Cardiac muscle cell (in vitro differentiated cells and primary cell): ENCODE results near the gene ZNF385C. TPM values are rescaled to one million over a fixed set of nuclear protein-coding genes. Genes with fewer than 3 reads are reported as not detected.

ENCODE experiments used
- DNase-seq, 2 donors: peaks; one replicate each; pipeline versions ENCODE4 v3.0.0 to v3.0.0-alpha.2; 2010 to 2017; ENCODE audit warnings: low read depth in 1 of 2, low spot score in 1 of 2
- H3K27ac ChIP-seq: fragments of 200-600 bp; sonication (generic); 2 replicates; pipeline ENCODE4 v1.5.1; 2016
- H3K27me3 ChIP-seq: fragments of 200-600 bp; sonication (generic); 2 replicates; pipeline ENCODE4 v1.6.0; 2016; ENCODE audit warnings: control low read depth
- H3K36me3 ChIP-seq: fragments of 200-600 bp; sonication (generic); 2 replicates; pipeline ENCODE4 v1.5.1; 2016; ENCODE audit warnings: control low read depth
- H3K4me1 ChIP-seq: fragments of 200-600 bp; sonication (generic); 2 replicates; pipeline ENCODE4 v1.8.1; 2017; ENCODE audit warnings: low read depth, mild to moderate bottlenecking, mixed run types
- H3K4me3 ChIP-seq: fragments of 200-600 bp; sonication (generic); 2 replicates; pipeline ENCODE4 v1.5.1; 2016; ENCODE audit warnings: mild to moderate bottlenecking
- H3K9me3 ChIP-seq: fragments of 200-600 bp; sonication (generic); 2 replicates; pipeline ENCODE4 v1.5.1; 2017; ENCODE audit warnings: low read depth, mild to moderate bottlenecking, control low read depth
- CTCF ChIP-seq: IDR thresholded peaks from 2 replicates; pipeline ENCODE4 v1.5.1; 2012; ENCODE audit warnings: low read depth, mild to moderate bottlenecking, low read length
- polyA plus RNA-seq: library from polyadenylated mRNA; unstranded; fragments of >200 nt; fragmentation: Nextera tagmentation; extraction: Ambion mirVana; gene quantifications from 2 replicates; pipeline ENCODE4 v1.2.1, GENCODE V29; 2016
- total RNA-seq: library from RNA; depleted of rRNA; stranded (reverse); fragments of >200 nt; gene quantifications from 2 replicates; pipeline ENCODE4 v1.2.3, GENCODE V29; 2016

The ZNF385C gene
- total and polyA plus RNA-seq, 2 experiments from 2014 or later: 2.1 to 3.0 TPM

DNA sequence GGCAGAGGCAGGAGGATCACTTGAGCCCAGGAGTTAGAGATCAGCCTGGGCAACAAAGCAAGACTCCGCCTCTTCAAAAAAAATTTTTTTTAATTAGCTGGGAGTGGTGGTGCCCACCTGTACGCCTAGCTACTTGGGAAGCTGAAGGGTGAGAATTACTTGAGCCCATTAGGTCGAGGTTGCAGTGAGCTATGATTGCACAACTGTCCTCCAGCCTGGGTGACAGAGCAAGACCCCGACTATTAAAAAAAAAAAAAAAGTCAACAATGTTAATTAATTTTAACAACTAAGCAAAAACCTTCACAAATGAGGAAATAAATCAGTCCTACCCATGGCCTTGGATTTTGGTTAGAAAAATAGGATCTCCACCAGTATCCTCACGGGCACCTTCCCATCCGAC is 8.9 kb upstream of the ZNF385C start:
- Histone ChIP-seq H3K36me3 (no peaks in the 10 kb centered on the region), H3K9me3 (no peaks in the 10 kb centered on the region), H3K4me3 (peak overlapping the region; percentile 23), H3K27ac (no peak overlapping the region), H3K27me3 (peaks cover 8% of the 10 kb centered on the region), H3K4me1 (no peaks in the 10 kb centered on the region)
- DNase-seq: no peak
- no peak for TF ChIP-seq CTCF

GRCh38 chr17:42106009-42106408 is 7.7 kb upstream of the ZNF385C start:
- H3K9me3 ChIP-seq: no peaks in the 10 kb centered on the region
- no peak overlapping the region for H3K27ac ChIP-seq
- TF ChIP-seq CTCF: no peak
- H3K4me1 ChIP-seq: no peaks in the 10 kb centered on the region
- H3K27me3 ChIP-seq: peaks cover 8% of the 10 kb centered on the region
- no peaks in the 10 kb centered on the region for H3K36me3 ChIP-seq
- no peak for DNase-seq
- no peak overlapping the region for H3K4me3 ChIP-seq

DNA sequence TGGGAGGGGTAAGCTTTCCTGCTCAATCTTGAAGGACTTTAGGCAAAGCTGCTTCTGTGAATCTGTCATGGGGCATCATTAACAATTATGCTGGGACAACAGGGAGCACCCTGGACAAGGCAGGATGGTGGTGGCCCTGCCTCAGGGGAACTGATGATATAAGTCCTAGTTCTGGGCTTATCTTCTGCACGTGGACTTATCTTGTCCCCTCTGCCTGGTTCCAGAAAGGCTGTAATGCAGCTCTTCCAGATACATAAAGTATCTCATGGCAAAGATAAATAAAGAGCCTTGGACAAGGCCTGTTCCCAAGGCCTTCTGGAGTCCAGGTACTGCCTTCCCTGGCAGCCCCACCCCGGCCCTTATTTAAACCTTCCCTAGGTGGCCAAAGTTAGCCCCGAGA is 6.0 kb upstream of the ZNF385C start:
- no peak overlapping the region for H3K27ac ChIP-seq
- DNase-seq: no peak
- H3K36me3 ChIP-seq: no peaks in the 10 kb centered on the region
- H3K4me3 ChIP-seq: no peak overlapping the region
- peaks cover 8% of the 10 kb centered on the region for H3K27me3 ChIP-seq
- TF ChIP-seq CTCF: no peak
- H3K4me1 ChIP-seq: no peaks in the 10 kb centered on the region
- no peaks in the 10 kb centered on the region for H3K9me3 ChIP-seq

DNA sequence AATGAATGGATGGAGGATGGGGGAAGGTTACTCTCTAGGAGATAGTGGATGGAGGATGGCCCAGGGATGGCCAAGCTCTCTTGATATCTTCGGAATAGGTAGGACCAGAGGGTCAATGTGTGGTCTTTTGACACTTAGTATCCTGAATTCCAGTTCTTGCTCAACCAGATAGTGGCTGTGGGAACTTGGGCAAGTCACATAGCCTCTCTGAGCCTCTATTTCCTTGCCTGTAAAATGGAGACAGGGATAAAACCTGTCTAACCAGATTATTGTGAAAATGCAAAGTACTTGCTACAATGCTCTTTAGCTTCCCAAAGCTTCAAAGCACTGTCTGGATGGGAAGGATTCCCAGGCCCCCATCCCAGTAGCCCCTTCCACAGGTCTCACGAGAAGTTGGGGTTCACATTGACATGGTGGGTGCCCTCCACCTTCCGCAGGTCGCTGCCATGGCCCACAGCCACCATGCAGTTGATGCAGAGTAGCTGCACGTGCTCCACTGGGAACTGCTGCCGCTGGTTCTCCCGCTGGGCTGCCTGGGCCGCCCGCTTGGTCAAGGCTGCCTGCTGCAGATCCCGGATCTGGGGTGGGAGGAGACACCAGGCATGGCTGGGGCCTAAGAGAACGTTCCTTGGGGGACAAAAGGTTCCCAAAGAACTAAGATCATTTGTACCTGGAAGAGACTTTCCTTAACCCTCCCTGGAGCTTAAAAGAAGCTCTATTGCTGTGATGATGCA is 5.1 kb upstream of the ZNF385C start:
- TF ChIP-seq CTCF: no peak

GRCh38 chr17:42101513-42102292 is 3.4 kb upstream of the ZNF385C start:
- no peak overlapping the region for H3K4me3 ChIP-seq
- peak; percentile 96 for TF ChIP-seq CTCF
- H3K27me3 ChIP-seq: peaks cover 22% of the 10 kb centered on the region
- H3K4me1 ChIP-seq: peaks cover 3% of the 10 kb centered on the region
- H3K36me3 ChIP-seq: no peaks in the 10 kb centered on the region
- DNase-seq: peak; percentile 76 to 81
- H3K9me3 ChIP-seq: no peaks in the 10 kb centered on the region
- H3K27ac ChIP-seq: no peak overlapping the region

More for the DNA sequence above, 5.1 kb upstream of the ZNF385C start:
- DNase-seq: no peak
- Histone ChIP-seq H3K27ac (no peak overlapping the region), H3K27me3 (peaks cover 11% of the 10 kb centered on the region), H3K4me1 (no peaks in the 10 kb centered on the region), H3K9me3 (no peaks in the 10 kb centered on the region), H3K36me3 (no peaks in the 10 kb centered on the region), H3K4me3 (no peak overlapping the region)
